GM10266 (cell line): ENCODE data around the gene UNKL.

ENCODE experiments used
- DNase-seq: peaks from one replicate; pipeline ENCODE4 v3.0.0; 2012; ENCODE audit errors: extremely low spot score
- CTCF ChIP-seq: IDR thresholded peaks from 2 replicates; pipeline ENCODE4 v1.5.1; 2012; ENCODE audit warnings: mild to moderate bottlenecking, low read depth; ENCODE audit not compliant: control insufficient read depth, insufficient read depth; ENCODE audit errors: missing control alignments

Gene UNKL

DNA sequence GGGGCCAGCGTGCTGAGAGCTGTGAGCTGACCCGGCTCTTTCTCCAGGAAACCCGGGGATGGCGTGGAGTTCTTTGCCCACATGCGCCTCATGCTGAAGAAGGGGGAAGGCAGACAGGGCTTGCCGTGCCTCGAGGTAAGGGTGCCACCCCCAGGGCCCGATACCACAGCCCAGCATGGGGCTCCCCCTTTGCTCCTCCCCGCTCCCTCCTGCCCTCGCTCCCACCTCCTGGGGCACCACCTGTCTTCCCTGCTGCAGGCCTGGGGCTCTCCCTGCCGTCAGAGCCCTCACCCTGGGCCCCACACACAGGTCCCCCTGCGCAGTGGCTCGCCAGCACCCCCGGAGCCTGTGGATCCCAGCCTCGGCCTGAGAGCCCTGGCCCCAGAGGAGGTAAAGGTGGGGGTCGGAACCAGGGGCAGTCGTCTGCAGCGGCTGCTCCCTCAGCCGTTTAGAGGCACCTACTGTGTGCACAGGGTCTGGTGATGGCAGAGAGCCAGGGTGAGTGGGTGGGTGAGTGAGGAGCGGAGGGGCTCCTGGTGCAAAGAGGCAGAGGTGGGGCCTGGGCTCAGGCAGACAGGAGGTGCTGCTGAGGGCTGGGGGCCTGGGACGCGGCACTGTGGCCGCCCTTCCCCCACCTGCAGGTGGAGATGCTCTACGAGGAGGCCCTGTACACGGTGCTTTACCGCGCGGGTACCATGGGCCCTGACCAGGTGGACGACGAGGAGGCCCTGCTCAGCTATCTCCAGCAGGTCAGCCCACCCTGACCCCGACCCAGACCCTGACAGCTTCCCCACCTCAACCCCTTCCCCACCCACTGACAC lies 75.4 kb downstream of the UNKL start:
- no peak for TF ChIP-seq CTCF
- DNase-seq: no peak

DNA sequence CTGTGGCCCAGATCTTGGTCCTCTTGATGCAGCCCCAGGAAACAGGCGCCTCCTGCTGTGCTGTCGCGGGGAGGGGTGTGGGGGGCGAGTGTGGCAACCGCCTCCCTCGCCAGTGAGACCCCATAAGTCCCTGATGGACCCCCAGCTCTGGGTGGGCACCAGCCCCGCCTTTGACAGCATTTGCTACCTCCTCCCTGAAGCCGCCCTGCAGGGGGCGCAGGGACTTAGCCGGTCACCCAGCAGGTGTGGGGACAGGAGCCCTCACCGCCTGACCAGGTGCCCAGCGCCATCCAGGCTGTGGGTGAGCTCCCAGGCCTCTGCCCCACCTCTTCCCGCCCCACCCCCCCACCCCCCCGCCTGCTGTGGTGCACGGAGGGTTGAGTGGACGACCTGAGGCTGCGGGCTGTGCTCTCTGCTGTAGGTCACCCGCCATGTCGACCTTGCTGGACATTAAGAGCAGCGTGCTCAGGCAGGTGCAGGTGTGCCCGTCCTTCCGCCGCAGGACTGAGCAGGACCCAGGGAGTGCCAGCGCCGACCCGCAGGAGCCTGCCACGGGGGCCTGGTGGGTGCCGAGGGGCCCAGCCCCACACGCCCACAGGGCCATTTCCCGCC lies 76.3 kb downstream of the UNKL start:
- DNase-seq: no peak
- peak; percentile 77 for TF ChIP-seq CTCF

- DNase-seq: no peak
- no peak for TF ChIP-seq CTCF
Measured at GRCh38 chr16:1337486-1337885, 77.0 kb downstream of the UNKL start.

DNA sequence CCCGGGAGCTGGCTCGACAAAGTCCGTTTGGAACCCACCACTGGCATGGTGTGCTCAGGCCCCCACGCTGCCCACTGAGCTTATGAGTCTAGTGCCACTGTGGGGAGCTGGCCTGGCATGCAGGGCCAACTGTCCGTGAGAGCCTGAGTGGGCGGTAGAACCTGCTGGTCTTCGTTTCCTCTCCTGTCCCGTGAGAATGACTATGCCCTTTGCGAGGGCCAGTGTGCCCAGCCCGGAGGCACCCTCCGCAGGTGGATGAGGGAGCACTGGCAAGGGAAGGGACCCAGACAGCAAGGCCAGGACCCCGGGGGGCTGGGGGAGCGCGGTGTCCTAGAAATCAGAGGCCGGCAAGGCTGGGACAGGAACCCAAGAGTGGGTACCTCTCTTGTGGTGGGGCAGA lies 77.9 kb downstream of the UNKL start:
- DNase-seq: no peak
- TF ChIP-seq CTCF: no peak

- TF ChIP-seq CTCF: peak; percentile 3
- DNase-seq: no peak
Measured at GRCh38 chr16:1335996-1336395, 78.5 kb downstream of the UNKL start.

GRCh38 chr16:1335211-1335971 lies 79.1 kb downstream of the UNKL start:
- DNase-seq: no peak
- TF ChIP-seq CTCF: no peak
